Measurements from ENCODE around the gene TLR10. TPM values are rescaled to one million over a fixed set of nuclear protein-coding genes. Genes with fewer than 3 reads are reported as not detected.

The TLR10 gene
- total RNA-seq, 1 donor from 2014 or later = not detected

GRCh38 chr4:38804654-38805295 lies 22.0 kb upstream of the TLR10 start, which contains the start of gene TLR1:
TLR1 (minus strand) TSS chr4:38804791; CDS start chr4:38798831, 5,960 bp downstream.
- H3K27ac ChIP-seq = peak within 1 kb of the TSS; percentile 59 to 72
- peaks cover 0 to 24% of the 10 kb centered on the region in 2 donors for H3K9me3 ChIP-seq
- no peak for DNase-seq (ENCODE audit: low spot score in 2 of 2)
- peak within 1 kb of the TSS; percentile 45 to 52 for H3K4me3 ChIP-seq
- H3K27me3 ChIP-seq = no peaks in the 10 kb centered on the region
- TF ChIP-seq CTCF (IDR thresholded peaks at IDR 0.05) = peak; percentile 19 to 56 (median 54)
- peaks cover 8 to 16% of the 10 kb centered on the region in 2 donors for H3K36me3 ChIP-seq
- intact Hi-C loops (cut with DNase I) = no loop called here
- no peaks in the 10 kb centered on the region for H3K4me1 ChIP-seq

- intact Hi-C loops (cut with DNase I) = no loop called here
- Histone ChIP-seq H3K4me1 (no peaks in the 10 kb centered on the region), H3K27me3 (no peaks in the 10 kb centered on the region), H3K27ac (peak overlapping the region; percentile 59 to 72), H3K9me3 (peaks cover 0 to 31% of the 10 kb centered on the region in 2 donors), H3K4me3 (peak overlapping the region; percentile 45 to 52), H3K36me3 (peaks cover 14 to 24% of the 10 kb centered on the region in 2 donors)
- no peak for DNase-seq (ENCODE audit: low spot score in 2 of 2)
- TF ChIP-seq CTCF (IDR thresholded peaks at IDR 0.05) = no peak
These were observed 21.3 kb upstream of the TLR10 start for GRCh38 chr4:38803833-38804653.

GRCh38 chr4:38802561-38803355 lies 20.0 kb upstream of the TLR10 start:
- H3K4me1 ChIP-seq = no peaks in the 10 kb centered on the region
- H3K36me3 ChIP-seq = peaks cover 15 to 35% of the 10 kb centered on the region in 2 donors
- no peaks in the 10 kb centered on the region for H3K27me3 ChIP-seq
- peaks cover 2 to 43% of the 10 kb centered on the region in 2 donors for H3K9me3 ChIP-seq
- H3K27ac ChIP-seq = no peak overlapping the region
- H3K4me3 ChIP-seq = peak overlapping the region in 1 of 2 donors; percentile 52
- intact Hi-C loops (cut with DNase I) = no loop called here
- TF ChIP-seq CTCF (IDR thresholded peaks at IDR 0.05) = no peak
- no peak for DNase-seq (ENCODE audit: low spot score in 2 of 2)

GRCh38 chr4:38800961-38801450 lies 18.2 kb upstream of the TLR10 start:
- Histone ChIP-seq H3K27me3 (no peaks in the 10 kb centered on the region), H3K4me3 (no peak overlapping the region), H3K9me3 (peaks cover 7 to 60% of the 10 kb centered on the region in 2 donors), H3K36me3 (peaks cover 17 to 40% of the 10 kb centered on the region in 2 donors), H3K27ac (no peak overlapping the region), H3K4me1 (no peaks in the 10 kb centered on the region)
- no peak for DNase-seq (ENCODE audit: low spot score in 2 of 2)
- TF ChIP-seq CTCF (IDR thresholded peaks at IDR 0.05) = no peak
- intact Hi-C loops (cut with DNase I) = no loop called here

- H3K9me3 ChIP-seq = peaks cover 7 to 66% of the 10 kb centered on the region in 2 donors
- intact Hi-C loops (cut with DNase I) = no loop called here
- H3K27me3 ChIP-seq = no peaks in the 10 kb centered on the region
- peaks cover 17 to 40% of the 10 kb centered on the region in 2 donors for H3K36me3 ChIP-seq
- H3K4me1 ChIP-seq = no peaks in the 10 kb centered on the region
- TF ChIP-seq CTCF (IDR thresholded peaks at IDR 0.05) = no peak
- H3K4me3 ChIP-seq = no peak overlapping the region
- H3K27ac ChIP-seq = no peak overlapping the region
- DNase-seq (ENCODE audit: low spot score in 2 of 2) = no peak
These were observed 17.6 kb upstream of the TLR10 start for GRCh38 chr4:38800366-38800765.

Measured in ascending aorta (tissue), 2 donors.